GM13976 (cell line): ENCODE results near the gene KCND3.

Experiments
- DNase-seq: peaks from one replicate; pipeline ENCODE4 v3.0.0; 2012; ENCODE audit warnings: low spot score
- CTCF ChIP-seq: IDR thresholded peaks from 2 replicates; pipeline ENCODE4 v1.5.1; 2012; ENCODE audit warnings: borderline replicate concordance, mild to moderate bottlenecking; ENCODE audit not compliant: insufficient read depth; ENCODE audit errors: extremely low read depth, missing control alignments, control extremely low read depth
- in situ Hi-C: fragments of 300-500 bp; cut with MboI; formaldehyde crosslinking; loops from one replicate; pipeline ENCODE4 v1.12.0; 2022; ENCODE audit warnings: low sequenced_read_pairs, mixed read lengths, inconsistent platforms; ENCODE audit not compliant: unreplicated experiment

Gene KCND3

GRCh38 chr1:111983500-111983899 is 6.0 kb downstream of the KCND3 start:
- no peak for TF ChIP-seq CTCF
- DNase-seq, result no peak
- in situ Hi-C loops, result no loop called here

GRCh38 chr1:111982428-111982827 is 7.0 kb downstream of the KCND3 start:
- TF ChIP-seq CTCF, result no peak
- in situ Hi-C loops, result no loop called here
- DNase-seq, result no peak

GRCh38 chr1:111981871-111982270 is 7.6 kb downstream of the KCND3 start:
- DNase-seq, result no peak
- in situ Hi-C loops, result no loop called here
- TF ChIP-seq CTCF, result no peak

GRCh38 chr1:111981090-111981489 is 8.4 kb downstream of the KCND3 start:
- in situ Hi-C loops, result no loop called here
- no peak for DNase-seq
- no peak for TF ChIP-seq CTCF

GRCh38 chr1:111980686-111981085 is 8.8 kb downstream of the KCND3 start:
- in situ Hi-C loops, result no loop called here
- DNase-seq, result no peak
- no peak for TF ChIP-seq CTCF

GRCh38 chr1:111978695-111979094 is 10.8 kb downstream of the KCND3 start:
- TF ChIP-seq CTCF, result no peak
- in situ Hi-C loops, result no loop called here
- no peak for DNase-seq

- TF ChIP-seq CTCF, result no peak
- in situ Hi-C loops, result no loop called here
- DNase-seq, result no peak
Measured at GRCh38 chr1:111977378-111977777, 12.1 kb downstream of the KCND3 start.
